SU-DHL-6 (cell line): Measurements from ENCODE around the gene MFN2.

ENCODE experiments used
- H2AFZ ChIP-seq: fragments of 200-600 bp; sonication (generic); 2 replicates; pipeline ENCODE4 v1.6.1; 2014; ENCODE audit warnings: low read depth, mild to moderate bottlenecking, moderate library complexity, mixed read lengths, antibody characterized with exemption, low read length; ENCODE audit not compliant: severe bottlenecking
- H3F3A ChIP-seq: fragments of 200-600 bp; shearing (Covaris generic); 2 replicates; pipeline ENCODE4 v1.6.0; 2016; ENCODE audit warnings: antibody characterized with exemption, mild to moderate bottlenecking; ENCODE audit not compliant: insufficient read depth
- H3K27ac ChIP-seq: fragments of 200-600 bp; sonication (generic); 2 replicates; pipeline ENCODE4 v1.5.1; 2016; ENCODE audit warnings: low read depth, mild to moderate bottlenecking, low read length, moderate library complexity, mixed read lengths
- H3K27me3 ChIP-seq: fragments of 200-600 bp; sonication (generic), shearing (Covaris generic); 2 replicates; pipeline ENCODE4 v1.6.0; 2014; ENCODE audit warnings: mild to moderate bottlenecking, low read length
- H3K36me3 ChIP-seq: fragments of 200-600 bp; sonication (generic); 2 replicates; pipeline ENCODE4 v1.6.1; 2014; ENCODE audit warnings: mild to moderate bottlenecking, low read length, mixed read lengths
- H3K4me2 ChIP-seq: fragments of 300-600, 200-600 bp; shearing (Covaris generic), sonication (generic); 2 replicates; pipeline ENCODE4 v1.6.0; 2014; ENCODE audit warnings: low read length, low read depth, mild to moderate bottlenecking; ENCODE audit not compliant: poor library complexity, severe bottlenecking
- H3K4me3 ChIP-seq: fragments of 200-600 bp; sonication (generic); 2 replicates; pipeline ENCODE4 v1.5.1; 2014; ENCODE audit warnings: antibody characterized with exemption, low read length, mild to moderate bottlenecking, mixed read lengths; ENCODE audit not compliant: insufficient read depth, poor library complexity, severe bottlenecking
- H3K79me2 ChIP-seq: fragments of 200-600 bp; sonication (generic); 2 replicates; pipeline ENCODE4 v1.6.1; 2014; ENCODE audit warnings: mild to moderate bottlenecking, low read length, moderate library complexity; ENCODE audit not compliant: insufficient read depth
- H3K9ac ChIP-seq: fragments of 200-600 bp; sonication (generic); 2 replicates; pipeline ENCODE4 v1.7.0; 2014; ENCODE audit warnings: mild to moderate bottlenecking, low read length
- H3K9me2 ChIP-seq: fragments of 200-600 bp; sonication (generic); replicated peaks from 2 replicates; pipeline ENCODE4 v1.6.1; 2014; ENCODE audit warnings: low read length; ENCODE audit not compliant: insufficient read depth
- H3K9me3 ChIP-seq: fragments of 200-600 bp; sonication (generic); 2 replicates; pipeline ENCODE4 v1.6.1; 2014; ENCODE audit warnings: low read length, mixed read lengths; ENCODE audit not compliant: insufficient read depth
- H4K20me1 ChIP-seq: fragments of 200-600 bp; sonication (generic); 2 replicates; pipeline ENCODE4 v1.6.1; 2014; ENCODE audit warnings: low read depth, mild to moderate bottlenecking, antibody characterized with exemption, low read length, moderate library complexity, mixed read lengths
- EZH2phosphoT487 ChIP-seq: fragments of 200-600 bp; sonication (generic), shearing (Covaris generic); conservative IDR thresholded peaks from 2 replicates; pipeline ENCODE4 v1.6.1; 2018; ENCODE audit warnings: mild to moderate bottlenecking, antibody characterized with exemption, low read length, moderate library complexity, mixed read lengths
- TF ChIP-seq, protein P1 (sequence below): fragments of 200-600 bp; sonication (generic); IDR thresholded peaks from one replicate; pipeline ENCODE4 v1.5.1; 2017; ENCODE audit warnings: antibody characterized with exemption, mild to moderate bottlenecking, low read length, moderate library complexity; ENCODE audit not compliant: insufficient read depth, poor library complexity, severe bottlenecking

Gene MFN2

DNA sequence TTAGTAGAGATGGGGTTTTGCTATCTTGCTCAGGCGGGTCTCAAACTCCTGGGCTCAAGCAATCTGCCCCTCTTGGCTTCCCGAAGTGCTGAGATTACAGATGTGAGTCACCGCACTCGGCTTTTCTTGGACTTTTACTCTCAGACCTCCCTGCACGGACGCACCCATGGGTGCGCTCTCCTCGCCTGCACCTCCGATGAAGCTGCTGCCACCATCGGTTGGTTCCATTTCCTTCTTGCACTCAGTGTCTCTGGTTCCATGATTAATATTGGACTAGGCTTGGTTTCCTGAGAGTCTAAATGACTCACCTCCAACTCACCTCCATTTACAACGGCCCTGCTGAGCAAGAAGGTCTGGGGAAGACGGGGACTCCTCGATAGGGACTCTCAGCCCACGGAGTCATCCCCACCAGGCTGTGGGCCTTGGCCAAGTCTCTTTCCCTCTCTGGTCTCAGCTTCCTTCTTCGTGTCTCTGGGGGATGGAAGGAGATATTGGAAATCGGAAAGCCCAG, 76.1 kb downstream of the MFN2 start:
- Histone ChIP-seq H3K36me3 (no peaks in the 10 kb centered on the region), H4K20me1 (no peaks in the 10 kb centered on the region), H3K27me3 (no peaks in the 10 kb centered on the region), H2AFZ (no peak overlapping the region), H3K9ac (no peak overlapping the region), H3K9me2 (no peaks in the 10 kb centered on the region), H3K4me2 (no peak overlapping the region), H3K4me3 (no peak overlapping the region), H3F3A (no peaks in the 10 kb centered on the region), H3K9me3 (no peaks in the 10 kb centered on the region), H3K27ac (no peak overlapping the region), H3K79me2 (no peaks in the 10 kb centered on the region)
- TF ChIP-seq, protein P1, sequence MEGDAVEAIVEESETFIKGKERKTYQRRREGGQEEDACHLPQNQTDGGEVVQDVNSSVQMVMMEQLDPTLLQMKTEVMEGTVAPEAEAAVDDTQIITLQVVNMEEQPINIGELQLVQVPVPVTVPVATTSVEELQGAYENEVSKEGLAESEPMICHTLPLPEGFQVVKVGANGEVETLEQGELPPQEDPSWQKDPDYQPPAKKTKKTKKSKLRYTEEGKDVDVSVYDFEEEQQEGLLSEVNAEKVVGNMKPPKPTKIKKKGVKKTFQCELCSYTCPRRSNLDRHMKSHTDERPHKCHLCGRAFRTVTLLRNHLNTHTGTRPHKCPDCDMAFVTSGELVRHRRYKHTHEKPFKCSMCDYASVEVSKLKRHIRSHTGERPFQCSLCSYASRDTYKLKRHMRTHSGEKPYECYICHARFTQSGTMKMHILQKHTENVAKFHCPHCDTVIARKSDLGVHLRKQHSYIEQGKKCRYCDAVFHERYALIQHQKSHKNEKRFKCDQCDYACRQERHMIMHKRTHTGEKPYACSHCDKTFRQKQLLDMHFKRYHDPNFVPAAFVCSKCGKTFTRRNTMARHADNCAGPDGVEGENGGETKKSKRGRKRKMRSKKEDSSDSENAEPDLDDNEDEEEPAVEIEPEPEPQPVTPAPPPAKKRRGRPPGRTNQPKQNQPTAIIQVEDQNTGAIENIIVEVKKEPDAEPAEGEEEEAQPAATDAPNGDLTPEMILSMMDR: no peak

GRCh38 chr1:12057382-12057781, 77.1 kb downstream of the MFN2 start:
- no peak overlapping the region for H3K4me2 ChIP-seq
- no peak overlapping the region for H3K4me3 ChIP-seq
- H3K9me3 ChIP-seq: no peaks in the 10 kb centered on the region
- no peaks in the 10 kb centered on the region for H3K9me2 ChIP-seq
- H2AFZ ChIP-seq: no peak overlapping the region
- no peak overlapping the region for H3K9ac ChIP-seq
- H3K27ac ChIP-seq: no peak overlapping the region
- no peaks in the 10 kb centered on the region for H3K79me2 ChIP-seq
- TF ChIP-seq EZH2phosphoT487: no peak
- TF ChIP-seq, protein P1: no peak
- H3K27me3 ChIP-seq: no peaks in the 10 kb centered on the region
- no peaks in the 10 kb centered on the region for H3K36me3 ChIP-seq
- H4K20me1 ChIP-seq: no peaks in the 10 kb centered on the region
- H3F3A ChIP-seq: no peaks in the 10 kb centered on the region

- H3F3A ChIP-seq: no peaks in the 10 kb centered on the region
- H2AFZ ChIP-seq: no peak overlapping the region
- no peaks in the 10 kb centered on the region for H3K9me3 ChIP-seq
- H3K27ac ChIP-seq: no peak overlapping the region
- no peak overlapping the region for H3K4me2 ChIP-seq
- H3K9me2 ChIP-seq: no peaks in the 10 kb centered on the region
- H3K27me3 ChIP-seq: no peaks in the 10 kb centered on the region
- H3K79me2 ChIP-seq: no peaks in the 10 kb centered on the region
- no peak for TF ChIP-seq EZH2phosphoT487
- TF ChIP-seq, protein P1: no peak
- H3K9ac ChIP-seq: no peak overlapping the region
- no peaks in the 10 kb centered on the region for H4K20me1 ChIP-seq
- no peak overlapping the region for H3K4me3 ChIP-seq
- H3K36me3 ChIP-seq: no peaks in the 10 kb centered on the region
Observed at GRCh38 chr1:12057940-12058687, 77.9 kb downstream of the MFN2 start.
